Activated CD8-positive, alpha-beta memory T cell treated with anti-CD3 and anti-CD28 coated beads for 36 hours (primary cell): ENCODE measurements around the gene UBE2N. TPM values are rescaled to one million over a fixed set of nuclear protein-coding genes. Genes with fewer than 3 reads are reported as not detected.
"Not testable (repeated sequence)": the region's sequence is repeated elsewhere in the genome, so short reads cannot be mapped to it uniquely, and the experiment has no call there.

Experiments used
- CTCF ChIA-PET: fragments of 350-600 bp; sonication (Branson Sonifier 250); formaldehyde crosslinking; loops from one replicate; lab custom pipeline; 2021; ENCODE audit warnings: antibody characterized with exemption; lab: Charles Lee
- POLR2A ChIA-PET: fragments of 350-600 bp; sonication (Branson Sonifier 250); formaldehyde crosslinking; loops from one replicate; lab custom pipeline; 2021; ENCODE audit warnings: antibody characterized with exemption; lab: Charles Lee
- total RNA-seq, 2 experiments: library from RNA; stranded (reverse); gene quantifications; one replicate each; pipeline ENCODE4 v1.2.3, GENCODE V29; 2021

UBE2N gene
- total RNA-seq, 2 experiments from 2014 or later = 254 to 263 TPM

- POLR2A ChIA-PET = interaction anchor here (0.6 to 1.3 kb wide), 3 partner anchors 12 to 412 kb away, joined by 3 to 4 read pairs (median 3); no protein-coding TSS in a partner anchor
- CTCF ChIA-PET = interaction anchor here (1.9 kb wide), 1 partner anchor 17 kb away, joined by 6 read pairs; no protein-coding TSS in a partner anchor
Measured at GRCh38 chr12:93402333-93403311, 39.1 kb downstream of the UBE2N start.

- CTCF ChIA-PET, POLR2A ChIA-PET: not testable (repeated sequence)
Measured at GRCh38 chr12:93399183-93399863, 42.4 kb downstream of the UBE2N start.

GRCh38 chr12:93397412-93397811 lies 44.3 kb downstream of the UBE2N start:
- CTCF ChIA-PET = interaction anchor here (0.6 to 2.8 kb wide), 11 partner anchors 10 to 474 kb away, joined by 3 to 14 read pairs (median 4); no protein-coding TSS in a partner anchor
- POLR2A ChIA-PET = interaction anchor here (0.6 kb wide), 1 partner anchor 1040 kb away, joined by 3 read pairs; no protein-coding TSS in a partner anchor

DNA sequence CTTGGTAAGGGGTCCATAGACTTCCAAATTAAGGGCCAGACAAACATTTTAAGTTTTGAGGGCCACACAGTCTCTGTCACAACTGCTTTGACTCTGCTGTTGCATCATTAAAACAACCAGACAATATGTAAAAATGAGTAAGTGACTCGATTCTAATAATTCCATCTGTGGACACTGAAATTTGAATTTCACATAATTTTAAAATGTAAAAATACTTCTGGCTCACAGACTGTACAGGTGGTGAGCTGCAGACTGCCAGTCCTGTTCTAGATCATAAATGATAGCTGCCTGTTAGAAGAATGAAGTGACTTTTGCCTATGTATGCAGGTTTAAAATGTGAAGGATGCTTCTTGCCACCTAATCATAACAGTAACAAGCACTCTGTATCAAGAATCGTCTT lies 48.3 kb downstream of the UBE2N start:
- ChIA-PET CTCF (no interaction called here), POLR2A (no interaction called here)

GRCh38 chr12:93390549-93391297 lies 51.0 kb downstream of the UBE2N start:
- POLR2A ChIA-PET = no interaction called here

DNA sequence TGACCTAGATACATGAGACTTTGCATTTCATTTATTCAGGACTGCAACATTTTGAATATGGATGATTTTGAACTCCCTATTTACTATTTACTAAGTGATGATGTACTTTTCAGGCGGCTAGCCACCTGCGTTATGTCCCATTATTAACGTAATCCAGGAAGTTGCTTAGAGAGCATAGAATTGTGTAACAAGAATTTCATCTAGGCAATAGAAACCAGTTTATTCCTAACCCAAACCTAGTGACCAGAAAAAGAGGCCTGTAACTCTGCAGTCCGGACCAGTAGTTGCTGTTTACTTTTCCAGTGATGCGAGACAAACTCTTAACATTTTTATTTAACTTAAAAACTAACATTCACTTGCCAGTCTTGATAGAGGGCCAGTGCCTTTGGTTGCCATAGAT lies 51.7 kb downstream of the UBE2N start:
- ChIA-PET POLR2A (no interaction called here), CTCF (interaction anchor here (1.2 kb wide), 1 partner anchor 45 kb away, joined by 3 read pairs; no protein-coding TSS in a partner anchor)

More at GRCh38 chr12:93390549-93391297, 51.0 kb downstream of the UBE2N start:
- CTCF ChIA-PET = no interaction called here

GRCh38 chr12:93387780-93388179 lies 54.0 kb downstream of the UBE2N start:
- POLR2A ChIA-PET = interaction anchor here (0.6 to 1.2 kb wide), 2 partner anchors 20 to 289 kb away, joined by 3 to 4 read pairs; no protein-coding TSS in a partner anchor

GRCh38 chr12:93381976-93382437 lies 59.7 kb downstream of the UBE2N start:
- ChIA-PET POLR2A (interaction anchor here (0.6 kb wide), 1 partner anchor 191 kb away, joined by 3 read pairs; no protein-coding TSS in a partner anchor), CTCF (interaction anchor here (0.7 to 0.9 kb wide), 2 partner anchors 138 to 597 kb away, joined by 3 read pairs; no protein-coding TSS in a partner anchor)

More at GRCh38 chr12:93387780-93388179, 54.0 kb downstream of the UBE2N start:
- CTCF ChIA-PET = interaction anchor here (1.0 to 1.6 kb wide), 2 partner anchors 10 to 30 kb away, joined by 3 to 4 read pairs; no protein-coding TSS in a partner anchor

- POLR2A ChIA-PET = no interaction called here
- CTCF ChIA-PET = interaction anchor here (0.6 to 1.5 kb wide), 3 partner anchors 137 to 394 kb away, joined by 3 to 5 read pairs (median 3); no protein-coding TSS in a partner anchor
Measured at GRCh38 chr12:93381161-93381975, 60.4 kb downstream of the UBE2N start.

DNA sequence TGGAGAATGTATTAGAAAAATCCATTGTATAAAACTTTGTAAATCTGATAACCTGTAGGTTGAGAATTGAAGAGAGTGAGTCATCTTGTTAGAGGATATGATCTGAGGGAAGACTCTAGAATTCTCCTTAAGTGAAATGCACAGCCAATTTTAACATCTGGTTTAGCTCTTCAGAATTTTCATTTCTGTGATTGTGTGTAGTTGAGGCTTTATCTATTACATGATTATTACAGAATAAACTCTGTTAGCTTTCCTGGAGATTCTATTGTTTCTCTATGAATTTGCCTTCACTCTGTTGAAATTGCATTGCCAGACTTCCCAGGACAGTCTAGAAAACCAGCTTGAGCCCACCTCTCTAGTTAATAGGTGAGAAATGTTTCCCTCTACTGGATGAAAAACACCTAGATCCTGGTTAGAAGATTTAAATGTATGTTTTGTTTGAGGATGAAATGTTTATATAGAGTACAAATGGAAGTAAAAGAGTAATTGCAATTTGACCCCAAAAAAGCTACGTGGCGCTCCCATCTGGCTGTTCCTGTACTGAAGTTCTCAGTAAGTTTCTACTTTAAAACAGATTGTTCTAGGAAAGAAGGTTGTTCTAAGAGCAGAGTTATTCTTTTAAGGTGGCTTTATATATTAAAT lies 61.1 kb downstream of the UBE2N start:
- ChIA-PET POLR2A (interaction anchor here (0.6 kb wide), 1 partner anchor 271 kb away, joined by 3 read pairs; no protein-coding TSS in a partner anchor), CTCF (interaction anchor here (0.6 to 1.5 kb wide), 2 partner anchors 284 to 393 kb away, joined by 3 to 5 read pairs; no protein-coding TSS in a partner anchor)

GRCh38 chr12:93379981-93380361 lies 61.8 kb downstream of the UBE2N start:
- ChIA-PET POLR2A (interaction anchor here (0.6 kb wide), 1 partner anchor 270 kb away, joined by 3 read pairs; no protein-coding TSS in a partner anchor), CTCF (interaction anchor here (1.5 kb wide), 1 partner anchor 393 kb away, joined by 5 read pairs; no protein-coding TSS in a partner anchor)

DNA sequence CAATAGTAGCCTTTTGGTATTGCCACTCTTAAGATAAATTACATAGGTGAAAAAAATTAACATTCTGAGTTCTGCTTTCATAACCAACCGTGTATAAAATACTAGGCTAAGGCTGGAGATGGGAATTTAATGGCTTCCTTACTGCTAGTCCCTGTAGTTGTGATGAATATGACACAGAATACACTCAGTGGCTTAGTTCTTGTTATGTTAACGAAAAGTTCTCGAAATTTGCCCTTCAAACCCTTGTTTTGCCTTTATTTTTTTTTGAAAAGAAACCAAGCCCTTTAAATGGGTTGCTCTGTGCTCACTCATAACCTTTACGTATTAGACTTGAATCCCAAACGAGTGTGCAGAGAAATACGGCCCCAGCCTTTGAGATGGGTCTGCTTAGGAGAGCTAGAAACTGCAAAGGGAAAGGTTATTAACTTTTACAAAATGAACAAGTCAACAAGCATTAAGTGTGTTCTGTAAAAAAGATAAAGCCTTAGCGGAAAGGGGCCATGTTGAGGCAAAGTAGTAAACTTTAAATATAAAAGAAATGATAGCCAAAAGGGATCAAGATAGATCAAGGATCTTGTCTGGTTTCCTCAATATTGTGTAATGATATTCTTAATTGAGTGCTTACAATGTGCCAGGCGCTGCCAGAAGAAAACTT lies 62.3 kb downstream of the UBE2N start:
- ChIA-PET POLR2A (interaction anchor here (0.6 kb wide), 2 partner anchors 41 to 281 kb away, joined by 4 to 8 read pairs; no protein-coding TSS in a partner anchor), CTCF (interaction anchor here (1.5 kb wide), 1 partner anchor 392 kb away, joined by 5 read pairs; no protein-coding TSS in a partner anchor)

DNA sequence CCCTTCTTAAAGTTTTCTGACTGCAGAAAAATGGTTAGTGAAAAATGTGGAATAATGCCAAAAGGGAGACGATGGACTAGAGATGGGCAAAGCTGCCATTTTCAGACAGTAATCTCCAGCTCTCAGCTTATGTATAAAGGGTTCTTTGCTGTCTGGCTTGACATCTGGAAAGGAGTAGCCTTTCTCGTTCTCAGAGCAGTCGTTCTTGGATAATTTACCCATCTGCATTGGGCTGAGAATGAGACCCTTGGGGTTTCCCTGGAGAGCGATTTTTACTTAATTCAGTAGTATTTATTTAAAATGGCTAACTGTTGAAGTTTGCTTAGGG lies 62.8 kb downstream of the UBE2N start:
- ChIA-PET CTCF (no interaction called here), POLR2A (interaction anchor here (0.6 kb wide), 2 partner anchors 42 to 281 kb away, joined by 4 to 8 read pairs; no protein-coding TSS in a partner anchor)

GRCh38 chr12:93378196-93378997 lies 63.4 kb downstream of the UBE2N start:
- POLR2A ChIA-PET = interaction anchor here (0.6 kb wide), 2 partner anchors 42 to 280 kb away, joined by 4 to 8 read pairs; no protein-coding TSS in a partner anchor
- CTCF ChIA-PET = not testable (repeated sequence)
